HK-2 (cell line): ENCODE data around the gene FCHSD2.

Experiments
- DNase-seq: peaks from one replicate; pipeline ENCODE4 v3.0.0-alpha.2; 2018; ENCODE audit not compliant: unreplicated experiment

Gene FCHSD2

GRCh38 chr11:73172992-73173656 is 31.0 kb upstream of the FCHSD2 start:
- DNase-seq, result no peak

GRCh38 chr11:73171436-73172161 is 29.5 kb upstream of the FCHSD2 start:
- no peak for DNase-seq

- no peak for DNase-seq
Observed at GRCh38 chr11:73170140-73170539, 28.0 kb upstream of the FCHSD2 start.

GRCh38 chr11:73168925-73169579 is 26.9 kb upstream of the FCHSD2 start:
- DNase-seq, result no peak

- no peak for DNase-seq
Observed at GRCh38 chr11:73167363-73167954, 25.3 kb upstream of the FCHSD2 start.

GRCh38 chr11:73164803-73165540 is 22.9 kb upstream of the FCHSD2 start:
- no peak for DNase-seq

GRCh38 chr11:73163638-73164174 is 21.6 kb upstream of the FCHSD2 start:
- DNase-seq, result no peak

GRCh38 chr11:73162196-73162740 is 20.1 kb upstream of the FCHSD2 start:
- DNase-seq, result no peak

GRCh38 chr11:73160005-73160760 is 18.1 kb upstream of the FCHSD2 start:
- no peak for DNase-seq

- DNase-seq, result no peak
Observed at GRCh38 chr11:73159297-73159696, 17.2 kb upstream of the FCHSD2 start.

GRCh38 chr11:73158356-73159051 is 16.4 kb upstream of the FCHSD2 start:
- no peak for DNase-seq

- no peak for DNase-seq
Observed at GRCh38 chr11:73157101-73158010, 15.2 kb upstream of the FCHSD2 start.

GRCh38 chr11:73156686-73157085 is 14.6 kb upstream of the FCHSD2 start:
- no peak for DNase-seq

GRCh38 chr11:73156114-73156513 is 14.0 kb upstream of the FCHSD2 start:
- no peak for DNase-seq

- no peak for DNase-seq
Observed at GRCh38 chr11:73155102-73155501, 13.0 kb upstream of the FCHSD2 start.

GRCh38 chr11:73154178-73154577 is 12.1 kb upstream of the FCHSD2 start:
- DNase-seq, result no peak

- no peak for DNase-seq
Observed at GRCh38 chr11:73152861-73153483, 10.9 kb upstream of the FCHSD2 start.

GRCh38 chr11:73152086-73152853 is 10.2 kb upstream of the FCHSD2 start:
- DNase-seq, result no peak
